C4-2B (cell line): ENCODE measurements around the gene NOS1.

Experiments used
- CTCF ChIP-seq: fragments of 450-650 bp; conservative IDR thresholded peaks from 2 replicates; pipeline ENCODE4 v1.5.1; 2017; ENCODE audit warnings: mild to moderate bottlenecking
- ZFX ChIP-seq: fragments of 450-650 bp; IDR thresholded peaks from 2 replicates; pipeline ENCODE4 v1.6.1; 2017

- no peak for TF ChIP-seq CTCF
- TF ChIP-seq ZFX: no peak
Observed at GRCh38 chr12:117350140-117350539, 11.3 kb downstream of the NOS1 start.
